Head of caudate nucleus (tissue), 42 donors: ENCODE data around the gene TMPRSS9.
"Not testable (repeated sequence)": the region's sequence is repeated elsewhere in the genome, so short reads cannot be mapped to it uniquely, and the experiment has no call there.

Experiments used
- DNase-seq, 42 donors: peaks; one replicate each; pipeline versions ENCODE4 v3.0.0 to v3.0.0-alpha.2; 2020 to 2021; ENCODE audit warnings: mixed read lengths in 7 of 42
- intact Hi-C: fragments of 100-400 bp; cut with DNase I; formaldehyde crosslinking; loops from one replicate; pipeline ENCODE4 v1.15.0; 2022

The TMPRSS9 gene

GRCh38 chr19:2398735-2399305 is 38.8 kb downstream of the TMPRSS9 start:
- intact Hi-C loops, result no loop called here
- DNase-seq, result no peak

GRCh38 chr19:2399582-2399981 is 39.5 kb downstream of the TMPRSS9 start:
- intact Hi-C loops, result no loop called here

GRCh38 chr19:2408247-2408646 is 48.2 kb downstream of the TMPRSS9 start:
- DNase-seq, result no peak
- intact Hi-C loops, result no loop called here

More at GRCh38 chr19:2399582-2399981, 39.5 kb downstream of the TMPRSS9 start:
- DNase-seq, result no peak

GRCh38 chr19:2409352-2409912 is 49.4 kb downstream of the TMPRSS9 start:
- intact Hi-C loops, result no loop called here
- no peak for DNase-seq

- intact Hi-C loops, result no loop called here
- no peak for DNase-seq
Observed at GRCh38 chr19:2410023-2410422, 50.0 kb downstream of the TMPRSS9 start.

GRCh38 chr19:2411709-2412108 is 51.6 kb downstream of the TMPRSS9 start:
- no peak for DNase-seq
- intact Hi-C loops, result no loop called here

GRCh38 chr19:2412449-2412848 is 52.4 kb downstream of the TMPRSS9 start:
- intact Hi-C loops, result no loop called here
- DNase-seq, result no peak

GRCh38 chr19:2413159-2413558 is 53.1 kb downstream of the TMPRSS9 start:
- intact Hi-C loops, result no loop called here
- no peak for DNase-seq

- DNase-seq, result no peak
- intact Hi-C loops, result no loop called here
Observed at GRCh38 chr19:2413629-2414028, 53.6 kb downstream of the TMPRSS9 start.

GRCh38 chr19:2415281-2415972 is 55.4 kb downstream of the TMPRSS9 start:
- no peak for DNase-seq
- intact Hi-C loops, result no loop called here

- no peak for DNase-seq
- intact Hi-C loops, result no loop called here
Observed at GRCh38 chr19:2415973-2416319, 55.9 kb downstream of the TMPRSS9 start.

- no peak for DNase-seq
- intact Hi-C loops, result no loop called here
Observed at GRCh38 chr19:2416321-2417097, 56.4 kb downstream of the TMPRSS9 start.

- intact Hi-C loops, result not testable (repeated sequence)
Observed at GRCh38 chr19:2417436-2417835, 57.4 kb downstream of the TMPRSS9 start.

GRCh38 chr19:2417881-2418406 is 57.9 kb downstream of the TMPRSS9 start:
- intact Hi-C loops, result no loop called here

More at GRCh38 chr19:2417436-2417835, 57.4 kb downstream of the TMPRSS9 start:
- DNase-seq, result not testable (repeated sequence)

GRCh38 chr19:2419754-2420153 is 59.7 kb downstream of the TMPRSS9 start:
- intact Hi-C loops, result no loop called here
- no peak for DNase-seq

More at GRCh38 chr19:2417881-2418406, 57.9 kb downstream of the TMPRSS9 start:
- no peak for DNase-seq

GRCh38 chr19:2420490-2420889 is 60.4 kb downstream of the TMPRSS9 start:
- intact Hi-C loops, result no loop called here
- DNase-seq, result no peak

GRCh38 chr19:2421581-2422306 is 61.7 kb downstream of the TMPRSS9 start:
- intact Hi-C loops, result no loop called here
- no peak for DNase-seq

- intact Hi-C loops, result no loop called here
- no peak for DNase-seq
Observed at GRCh38 chr19:2423071-2423914, 63.2 kb downstream of the TMPRSS9 start.
